ENCODE data around the gene PARD3B. TPM values are rescaled to one million over a fixed set of nuclear protein-coding genes. Genes with fewer than 3 reads are reported as not detected.
A peak's percentile ranks its signal among the peaks of the same experiment; 100 is the strongest.

Gene PARD3B
- total and polyA plus RNA-seq, 8 donors: 1.8 to 42.6 (median 15.1) TPM

DNA sequence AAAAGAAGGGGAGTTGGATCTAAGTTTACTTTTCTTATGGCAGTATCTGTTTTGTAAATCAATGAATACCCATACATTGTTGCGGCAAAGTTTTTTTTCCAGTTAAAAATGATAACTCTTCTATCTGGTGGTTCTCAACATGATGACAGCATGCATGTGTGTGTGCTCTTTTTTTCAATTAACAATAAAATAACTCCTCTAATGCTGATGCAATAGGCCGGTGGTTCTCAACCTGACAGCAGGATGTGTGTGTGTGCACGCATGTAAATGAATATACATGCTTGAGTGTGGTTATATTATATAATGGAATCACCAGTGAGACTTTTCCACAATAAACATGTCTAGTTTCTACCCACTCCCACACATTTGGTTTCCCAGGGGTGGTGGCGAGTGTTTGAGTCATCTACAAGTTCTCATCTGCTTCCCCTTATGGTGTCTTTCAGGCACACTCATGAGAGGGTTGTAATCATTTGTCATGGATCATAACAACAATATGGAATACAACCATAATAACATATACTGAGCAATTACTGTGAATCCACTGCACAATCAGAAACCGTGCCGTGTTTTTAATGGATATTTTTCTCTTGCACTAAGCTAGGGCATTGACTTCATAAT, 31.2 kb downstream of the PARD3B start:
- Histone ChIP-seq H3K4me3 (no peak overlapping the region), H3K27ac (no peak overlapping the region), H3K27me3 (no peaks in the 10 kb centered on the region), H3K36me3 (no peaks in the 10 kb centered on the region), H3K9me3 (no peaks in the 10 kb centered on the region), H3K4me1 (peaks cover 0 to 22% (median 3%) of the 10 kb centered on the region in 4 donors)
- TF ChIP-seq EP300 (IDR thresholded peaks at IDR 0.05) (no peak), POLR2A (IDR thresholded peaks at IDR 0.05) (no peak), POLR2AphosphoS5 (IDR thresholded peaks at IDR 0.05) (no peak)
- TF ChIP-seq, protein P1, sequence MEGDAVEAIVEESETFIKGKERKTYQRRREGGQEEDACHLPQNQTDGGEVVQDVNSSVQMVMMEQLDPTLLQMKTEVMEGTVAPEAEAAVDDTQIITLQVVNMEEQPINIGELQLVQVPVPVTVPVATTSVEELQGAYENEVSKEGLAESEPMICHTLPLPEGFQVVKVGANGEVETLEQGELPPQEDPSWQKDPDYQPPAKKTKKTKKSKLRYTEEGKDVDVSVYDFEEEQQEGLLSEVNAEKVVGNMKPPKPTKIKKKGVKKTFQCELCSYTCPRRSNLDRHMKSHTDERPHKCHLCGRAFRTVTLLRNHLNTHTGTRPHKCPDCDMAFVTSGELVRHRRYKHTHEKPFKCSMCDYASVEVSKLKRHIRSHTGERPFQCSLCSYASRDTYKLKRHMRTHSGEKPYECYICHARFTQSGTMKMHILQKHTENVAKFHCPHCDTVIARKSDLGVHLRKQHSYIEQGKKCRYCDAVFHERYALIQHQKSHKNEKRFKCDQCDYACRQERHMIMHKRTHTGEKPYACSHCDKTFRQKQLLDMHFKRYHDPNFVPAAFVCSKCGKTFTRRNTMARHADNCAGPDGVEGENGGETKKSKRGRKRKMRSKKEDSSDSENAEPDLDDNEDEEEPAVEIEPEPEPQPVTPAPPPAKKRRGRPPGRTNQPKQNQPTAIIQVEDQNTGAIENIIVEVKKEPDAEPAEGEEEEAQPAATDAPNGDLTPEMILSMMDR (IDR thresholded peaks at IDR 0.05): no peak
- WGBS, 5 donors: 92 to 98% (median 94%) methylated on average over 6 of the region's 6 CpGs
- no peak for DNase-seq
- intact Hi-C loops (cut with DNase I; ENCODE audit: low total_unique reads): no loop called here

DNA sequence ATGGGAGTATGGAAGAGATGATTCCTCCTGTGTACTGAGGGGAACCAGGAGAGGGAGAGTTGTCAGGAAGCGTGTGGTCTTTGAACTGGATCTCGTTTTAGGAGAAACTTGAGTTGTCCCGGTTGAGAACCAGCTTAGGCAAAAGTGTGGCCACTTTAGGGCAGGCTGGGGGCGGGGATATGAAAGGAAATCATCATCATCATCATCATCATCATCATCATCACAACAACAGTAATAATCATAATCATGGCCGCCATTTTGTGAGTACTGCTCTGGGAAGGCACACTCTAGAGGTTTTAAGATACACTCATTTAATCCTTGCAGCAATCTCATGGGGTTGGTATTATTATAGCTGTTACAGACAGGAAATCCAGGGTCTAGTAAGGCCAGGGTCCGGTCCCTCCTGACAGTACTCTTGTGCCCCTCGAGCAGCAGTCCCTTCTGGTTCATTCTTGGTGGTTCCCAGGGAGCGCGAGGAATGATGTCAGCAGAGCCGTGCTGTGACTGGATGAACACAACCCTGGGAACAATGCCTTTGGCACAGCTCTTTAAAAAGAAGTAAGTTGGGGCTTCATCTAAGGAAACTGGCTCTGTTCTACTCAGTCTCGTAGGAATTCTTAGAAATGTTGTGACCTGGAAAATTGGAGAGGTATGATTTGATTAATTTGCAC, 33.8 kb downstream of the PARD3B start:
- no peak overlapping the region for H3K27ac ChIP-seq
- no peak for TF ChIP-seq EP300 (IDR thresholded peaks at IDR 0.05)
- H3K4me3 ChIP-seq: no peak overlapping the region
- no peaks in the 10 kb centered on the region for H3K9me3 ChIP-seq
- H3K4me1 ChIP-seq: peaks cover 0 to 7% (median 0%) of the 10 kb centered on the region in 4 donors
- no peak for DNase-seq
- H3K36me3 ChIP-seq: no peaks in the 10 kb centered on the region
- no peaks in the 10 kb centered on the region for H3K27me3 ChIP-seq
- intact Hi-C loops (cut with DNase I; ENCODE audit: low total_unique reads): no loop called here
- WGBS, 5 donors: 93 to 95% (median 94%) methylated on average over 11 of the region's 11 CpGs

DNA sequence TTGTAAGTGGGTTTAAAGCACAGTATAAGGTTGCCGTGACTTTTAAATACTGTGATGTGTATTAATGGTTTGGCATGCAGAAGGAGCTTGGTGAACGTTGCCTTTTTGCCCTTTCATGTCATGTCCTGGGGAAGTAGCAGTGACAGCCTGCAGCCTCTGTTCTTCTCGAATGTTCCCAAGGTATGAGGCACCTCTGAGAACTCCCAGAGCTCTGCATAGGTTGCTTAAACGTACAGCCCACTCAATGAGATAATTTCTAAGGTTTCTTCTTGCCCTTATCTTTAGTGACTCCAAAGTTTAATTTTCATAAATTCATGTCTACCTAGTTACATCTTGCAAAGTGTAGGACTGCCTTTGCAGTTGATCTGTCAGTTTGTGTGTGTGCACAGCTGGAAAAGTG, 36.7 kb downstream of the PARD3B start:
- H3K4me1 ChIP-seq: no peaks in the 10 kb centered on the region
- intact Hi-C loops (cut with DNase I; ENCODE audit: low total_unique reads): no loop called here
- WGBS, 5 donors: 58 to 64% (median 59%) methylated on average over 4 of the region's 4 CpGs
- TF ChIP-seq, protein P1 (IDR thresholded peaks at IDR 0.05): no peak
- TF ChIP-seq POLR2A (IDR thresholded peaks at IDR 0.05): no peak
- no peaks in the 10 kb centered on the region for H3K9me3 ChIP-seq
- H3K27ac ChIP-seq: no peak overlapping the region
- no peak overlapping the region for H3K4me3 ChIP-seq
- no peaks in the 10 kb centered on the region for H3K36me3 ChIP-seq
- DNase-seq: no peak
- H3K27me3 ChIP-seq: no peaks in the 10 kb centered on the region

DNA sequence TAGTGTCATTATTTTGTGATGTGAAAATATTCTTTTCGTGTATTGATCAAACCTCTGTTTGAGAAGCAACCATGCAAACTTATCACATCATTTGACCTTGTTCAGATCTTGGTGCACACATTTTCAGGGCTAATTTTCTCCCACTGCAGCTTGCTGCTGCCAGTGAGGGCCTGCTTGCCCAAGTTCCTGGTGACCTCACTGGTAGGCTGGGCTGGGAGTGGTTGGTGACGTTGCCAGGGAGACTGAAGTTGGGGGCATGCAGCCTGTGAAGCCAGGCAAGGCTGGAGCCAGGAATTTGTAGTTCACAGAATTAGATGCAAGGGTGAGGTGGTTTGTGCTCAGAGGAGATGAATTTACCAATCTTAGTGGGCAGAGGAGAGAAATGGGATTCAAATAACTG, 38.5 kb downstream of the PARD3B start:
- Histone ChIP-seq H3K9me3 (no peaks in the 10 kb centered on the region), H3K36me3 (no peaks in the 10 kb centered on the region), H3K27me3 (no peaks in the 10 kb centered on the region), H3K27ac (no peak overlapping the region), H3K4me1 (no peaks in the 10 kb centered on the region), H3K4me3 (no peak overlapping the region)
- 83 to 93% (median 90%) methylated on average over 2 of the region's 2 CpGs for WGBS, 5 donors
- TF ChIP-seq EP300 (IDR thresholded peaks at IDR 0.05): no peak
- no peak for TF ChIP-seq POLR2A (IDR thresholded peaks at IDR 0.05)
- TF ChIP-seq, protein P1 (IDR thresholded peaks at IDR 0.05): no peak
- no peak for TF ChIP-seq POLR2AphosphoS5 (IDR thresholded peaks at IDR 0.05)
- intact Hi-C loops (cut with DNase I; ENCODE audit: low total_unique reads): no loop called here
- DNase-seq: peak in 1 of 2 donors; percentile 36

DNA sequence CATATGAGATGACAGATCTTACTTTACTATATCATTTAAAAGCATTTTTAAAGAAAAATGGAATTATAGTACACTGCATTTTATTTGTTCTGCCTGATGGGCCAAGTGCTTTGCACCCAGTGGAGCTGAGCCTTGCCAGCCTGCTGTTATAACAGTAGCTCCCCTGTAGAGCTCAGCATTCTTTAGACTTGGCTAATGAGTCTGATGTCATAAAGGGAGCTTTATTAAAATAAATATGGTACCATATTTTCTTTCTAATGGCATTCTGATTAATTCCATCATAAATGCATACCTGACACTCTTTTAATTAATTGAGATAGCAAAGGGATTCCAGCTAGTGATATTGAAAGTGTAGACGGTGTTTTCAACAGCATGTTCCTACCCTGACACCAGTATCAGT, 40.7 kb downstream of the PARD3B start:
- Histone ChIP-seq H3K4me1 (no peaks in the 10 kb centered on the region), H3K27me3 (no peaks in the 10 kb centered on the region), H3K27ac (no peak overlapping the region), H3K36me3 (no peaks in the 10 kb centered on the region), H3K4me3 (no peak overlapping the region), H3K9me3 (peaks cover 0 to 8% (median 5%) of the 10 kb centered on the region in 4 donors)
- TF ChIP-seq EP300 (IDR thresholded peaks at IDR 0.05) (no peak), POLR2A (IDR thresholded peaks at IDR 0.05) (no peak), POLR2AphosphoS5 (IDR thresholded peaks at IDR 0.05) (no peak)
- TF ChIP-seq, protein P1 (IDR thresholded peaks at IDR 0.05): no peak
- no peak for DNase-seq
- intact Hi-C loops (cut with DNase I; ENCODE audit: low total_unique reads): no loop called here
- WGBS, 5 donors: 86 to 97% (median 91%) methylated on average over 1 of the region's 1 CpG

Measured in stomach (tissue), 9 donors.